Smooth muscle cell (in vitro differentiated cells): ENCODE results near the gene CAMTA1. TPM values are rescaled to one million over a fixed set of nuclear protein-coding genes. Genes with fewer than 3 reads are reported as not detected.

Experiments used
- DNase-seq: peaks from one replicate; lab custom pipeline; 2025; ENCODE audit not compliant: unreplicated experiment; lab: John Stamatoyannopoulos, UW
- H2AFZ ChIP-seq: fragments of 200-600 bp; sonication (generic); 2 replicates; pipeline ENCODE4 v1.6.0; 2016; ENCODE audit warnings: antibody characterized with exemption, low read depth, mild to moderate bottlenecking
- H3F3A ChIP-seq: fragments of 200-600 bp; sonication (generic); 2 replicates; pipeline ENCODE4 v1.6.0; 2017; ENCODE audit warnings: antibody characterized with exemption, low read depth
- H3K27ac ChIP-seq: fragments of 200-600 bp; sonication (generic); 2 replicates; pipeline ENCODE4 v1.5.1; 2016; ENCODE audit warnings: low read depth, mild to moderate bottlenecking
- H3K27me3 ChIP-seq: fragments of 200-600 bp; sonication (generic); 2 replicates; pipeline ENCODE4 v1.6.1; 2016; ENCODE audit warnings: low read depth, mild to moderate bottlenecking
- H3K36me3 ChIP-seq: fragments of 200-600 bp; sonication (generic); 2 replicates; pipeline ENCODE4 v1.5.1; 2016; ENCODE audit warnings: low read depth
- H3K4me1 ChIP-seq: fragments of 200-600 bp; sonication (generic); 2 replicates; pipeline ENCODE4 v1.5.1; 2016; ENCODE audit warnings: low read depth
- H3K4me2 ChIP-seq: fragments of 200-600 bp; sonication (generic); 2 replicates; pipeline ENCODE4 v1.6.0; 2016; ENCODE audit warnings: mild to moderate bottlenecking
- H3K4me3 ChIP-seq: fragments of 200-600 bp; sonication (generic); 2 replicates; pipeline ENCODE4 v1.5.1; 2016; ENCODE audit warnings: mild to moderate bottlenecking
- H3K79me2 ChIP-seq: fragments of 200-600 bp; sonication (generic); 2 replicates; pipeline ENCODE4 v1.6.0; 2016; ENCODE audit warnings: low read depth, mild to moderate bottlenecking
- H3K9ac ChIP-seq: fragments of 200-600 bp; sonication (generic); 2 replicates; pipeline ENCODE4 v1.6.0; 2016; ENCODE audit warnings: low read depth
- H3K9me3 ChIP-seq: fragments of 200-600 bp; sonication (generic); replicated peaks from 2 replicates; pipeline ENCODE4 v1.5.1; 2016; ENCODE audit warnings: low read depth
- H4K20me1 ChIP-seq: fragments of 200-600 bp; sonication (generic); 2 replicates; pipeline ENCODE4 v1.6.0; 2016; ENCODE audit warnings: low read depth
- CTCF ChIP-seq: fragments of 200-600 bp; sonication (generic); IDR thresholded peaks from 2 replicates; pipeline ENCODE4 v1.5.1; 2017; ENCODE audit warnings: borderline replicate concordance, mild to moderate bottlenecking, antibody characterized with exemption; ENCODE audit not compliant: insufficient read depth, poor library complexity, severe bottlenecking
- WGBS: methylation state at CpG from one replicate; pipeline ENCODE4 v1.1.7; 2016; ENCODE audit warnings: low lambda C conversion rate; 5-methylcytosine and 5-hydroxymethylcytosine counted together
- polyA plus RNA-seq: library from polyadenylated mRNA; unstranded; fragments of >200 nt; fragmentation: Nextera tagmentation; extraction: Ambion mirVana; gene quantifications from 2 replicates; pipeline ENCODE4 v1.2.1, GENCODE V29; 2016
- total RNA-seq: library from RNA; depleted of rRNA; stranded (reverse); fragments of >200 nt; gene quantifications from 2 replicates; pipeline ENCODE4 v1.2.3, GENCODE V29; 2014

CAMTA1 gene
- total and polyA plus RNA-seq, 2 experiments from 2014 or later, result 139 to 145 TPM

GRCh38 chr1:6775261-6776043 is 9.8 kb upstream of the CAMTA1 start:
- H3K9me3 ChIP-seq, result no peaks in the 10 kb centered on the region
- no peaks in the 10 kb centered on the region for H3K36me3 ChIP-seq

GRCh38 chr1:6776389-6776788 is 8.9 kb upstream of the CAMTA1 start:
- Histone ChIP-seq H4K20me1 (no peaks in the 10 kb centered on the region), H3F3A (no peaks in the 10 kb centered on the region), H3K4me1 (no peaks in the 10 kb centered on the region), H3K36me3 (no peaks in the 10 kb centered on the region), H3K4me2 (no peak overlapping the region), H3K4me3 (no peak overlapping the region), H3K79me2 (no peaks in the 10 kb centered on the region), H3K9ac (no peak overlapping the region), H2AFZ (no peak overlapping the region), H3K9me3 (no peaks in the 10 kb centered on the region), H3K27ac (no peak overlapping the region), H3K27me3 (no peaks in the 10 kb centered on the region)
- WGBS, result 92% methylated on average over 2 of the region's 2 CpGs
- no peak for TF ChIP-seq CTCF
- DNase-seq, result no peak

More at GRCh38 chr1:6775261-6776043, 9.8 kb upstream of the CAMTA1 start:
- WGBS, result 96% methylated on average over 8 of the region's 8 CpGs
- Histone ChIP-seq H4K20me1 (no peaks in the 10 kb centered on the region), H3K4me2 (no peak overlapping the region), H3K79me2 (no peaks in the 10 kb centered on the region), H3F3A (peaks cover 5% of the 10 kb centered on the region), H3K4me3 (no peak overlapping the region), H2AFZ (no peak overlapping the region), H3K4me1 (peaks cover 9% of the 10 kb centered on the region), H3K9ac (no peak overlapping the region), H3K27me3 (no peaks in the 10 kb centered on the region), H3K27ac (no peak overlapping the region)
- DNase-seq, result no peak
- TF ChIP-seq CTCF, result no peak

GRCh38 chr1:6776895-6777294 is 8.4 kb upstream of the CAMTA1 start:
- no peaks in the 10 kb centered on the region for H3K79me2 ChIP-seq
- H2AFZ ChIP-seq, result no peak overlapping the region
- H3K9ac ChIP-seq, result no peak overlapping the region
- no peak overlapping the region for H3K4me2 ChIP-seq
- 96% methylated on average over 7 of the region's 7 CpGs for WGBS
- no peaks in the 10 kb centered on the region for H3K36me3 ChIP-seq
- TF ChIP-seq CTCF, result no peak
- H4K20me1 ChIP-seq, result no peaks in the 10 kb centered on the region
- no peak overlapping the region for H3K4me3 ChIP-seq
- no peak overlapping the region for H3K27ac ChIP-seq
- no peaks in the 10 kb centered on the region for H3F3A ChIP-seq
- H3K27me3 ChIP-seq, result no peaks in the 10 kb centered on the region
- H3K4me1 ChIP-seq, result no peaks in the 10 kb centered on the region
- H3K9me3 ChIP-seq, result no peaks in the 10 kb centered on the region
- no peak for DNase-seq

- Histone ChIP-seq H4K20me1 (no peaks in the 10 kb centered on the region), H3K9me3 (no peaks in the 10 kb centered on the region), H3F3A (no peaks in the 10 kb centered on the region), H3K4me2 (no peak overlapping the region), H3K36me3 (no peaks in the 10 kb centered on the region), H3K79me2 (no peaks in the 10 kb centered on the region), H3K4me3 (no peak overlapping the region), H3K27me3 (no peaks in the 10 kb centered on the region), H3K4me1 (no peaks in the 10 kb centered on the region), H2AFZ (no peak overlapping the region), H3K27ac (no peak overlapping the region), H3K9ac (no peak overlapping the region)
- DNase-seq, result no peak
- TF ChIP-seq CTCF, result no peak
- WGBS, result 92% methylated on average over 7 of the region's 7 CpGs
Observed at GRCh38 chr1:6777813-6778212, 7.4 kb upstream of the CAMTA1 start.
